Measurements from ENCODE around the gene CYB561.

Gene CYB561

GRCh38 chr17:63477480-63478440 is 31.7 kb upstream of the CYB561 start:
- Histone ChIP-seq H3K4me2 (ENCODE audit: low read depth, low read length) (peak overlapping the region; percentile 48; the same call in 1 of the 2 replicates), H2AFZ (ENCODE audit: low read length) (no peak overlapping the region), H3K79me2 (ENCODE audit: low read length) (no peaks in the 10 kb centered on the region), H3K9ac (ENCODE audit: low read length) (no peak overlapping the region), H3K9me2 (replicated peaks; ENCODE audit: insufficient read depth, low read length) (no peaks in the 10 kb centered on the region), H3K27me3 (replicated peaks; ENCODE audit: insufficient read depth, low read length) (peaks cover 82% of the 10 kb centered on the region), H3K27ac (ENCODE audit: low read length) (no peak overlapping the region), H3F3A (ENCODE audit: insufficient read depth, low read length) (no peaks in the 10 kb centered on the region), H3K4me3 (ENCODE audit: low read length) (peak overlapping the region; percentile 31; the same call in 1 of the 2 replicates), H3K36me3 (replicated peaks; ENCODE audit: insufficient read depth, low read length) (no peaks in the 10 kb centered on the region), H4K20me1 (ENCODE audit: insufficient read depth, low read length) (no peaks in the 10 kb centered on the region), H3K9me3 (replicated peaks; ENCODE audit: insufficient read depth, low read length) (no peaks in the 10 kb centered on the region), H3K4me1 (ENCODE audit: low read length) (0 out of 2 replicates have a peak, but pooled peaks cover 4% of the 10 kb centered on the region)
- no peak for TF ChIP-seq CTCF (IDR thresholded peaks at IDR 0.05; ENCODE audit: low read length)
- TF ChIP-seq EZH2phosphoT487 (IDR thresholded peaks at IDR 0.05; ENCODE audit: low read length) = no peak
- no peak for TF ChIP-seq EZH2 (optimal IDR thresholded peaks at IDR 0.05; ENCODE audit: low read depth, low read length)
- no peak for DNase-seq

- TF ChIP-seq CTCF (IDR thresholded peaks at IDR 0.05; ENCODE audit: low read length) = no peak
- TF ChIP-seq EZH2 (optimal IDR thresholded peaks at IDR 0.05; ENCODE audit: low read depth, low read length) = no peak
- no peak for TF ChIP-seq EZH2phosphoT487 (IDR thresholded peaks at IDR 0.05; ENCODE audit: low read length)
- Histone ChIP-seq H3K4me1 (ENCODE audit: low read length) (0 out of 2 replicates have a peak, but pooled peaks cover 4% of the 10 kb centered on the region), H3K27ac (ENCODE audit: low read length) (no peak within 1 kb of the TSS), H3K4me3 (ENCODE audit: low read length) (peak within 1 kb of the TSS; percentile 31; the same call in 1 of the 2 replicates), H3K36me3 (replicated peaks; ENCODE audit: insufficient read depth, low read length) (no peaks in the 10 kb centered on the region), H3K79me2 (ENCODE audit: low read length) (no peaks in the 10 kb centered on the region), H3K9ac (ENCODE audit: low read length) (no peak within 1 kb of the TSS), H4K20me1 (ENCODE audit: insufficient read depth, low read length) (no peaks in the 10 kb centered on the region), H3K27me3 (replicated peaks; ENCODE audit: insufficient read depth, low read length) (peaks cover 77% of the 10 kb centered on the region), H3F3A (ENCODE audit: insufficient read depth, low read length) (no peaks in the 10 kb centered on the region), H3K4me2 (ENCODE audit: low read depth, low read length) (peak within 1 kb of the TSS; percentile 48; the same call in 1 of the 2 replicates), H3K9me3 (replicated peaks; ENCODE audit: insufficient read depth, low read length) (no peaks in the 10 kb centered on the region), H3K9me2 (replicated peaks; ENCODE audit: insufficient read depth, low read length) (no peaks in the 10 kb centered on the region), H2AFZ (ENCODE audit: low read length) (no peak within 1 kb of the TSS)
- DNase-seq = peak; percentile 61
Measured at GRCh38 chr17:63476854-63477479, 30.9 kb upstream of the CYB561 start, which contains the start of gene ACE. ACE (plus strand) TSS chr17:63477061; CDS start chr17:63477095, 34 bp downstream.

GRCh38 chr17:63476459-63476853 is 30.4 kb upstream of the CYB561 start:
- H3K4me1 ChIP-seq (ENCODE audit: low read length) = 0 out of 2 replicates have a peak, but pooled peaks cover 4% of the 10 kb centered on the region
- H2AFZ ChIP-seq (ENCODE audit: low read length) = no peak overlapping the region
- H3K9me2 ChIP-seq (replicated peaks; ENCODE audit: insufficient read depth, low read length) = no peaks in the 10 kb centered on the region
- DNase-seq = no peak
- no peak overlapping the region for H3K9ac ChIP-seq (ENCODE audit: low read length)
- H3K4me3 ChIP-seq (ENCODE audit: low read length) = no peak overlapping the region
- no peaks in the 10 kb centered on the region for H3K36me3 ChIP-seq (replicated peaks; ENCODE audit: insufficient read depth, low read length)
- TF ChIP-seq CTCF (IDR thresholded peaks at IDR 0.05; ENCODE audit: low read length) = no peak
- TF ChIP-seq EZH2phosphoT487 (IDR thresholded peaks at IDR 0.05; ENCODE audit: low read length) = no peak
- no peak for TF ChIP-seq EZH2 (optimal IDR thresholded peaks at IDR 0.05; ENCODE audit: low read depth, low read length)
- peaks cover 78% of the 10 kb centered on the region for H3K27me3 ChIP-seq (replicated peaks; ENCODE audit: insufficient read depth, low read length)
- H3K27ac ChIP-seq (ENCODE audit: low read length) = no peak overlapping the region
- H3F3A ChIP-seq (ENCODE audit: insufficient read depth, low read length) = no peaks in the 10 kb centered on the region
- no peaks in the 10 kb centered on the region for H3K79me2 ChIP-seq (ENCODE audit: low read length)
- H3K9me3 ChIP-seq (replicated peaks; ENCODE audit: insufficient read depth, low read length) = no peaks in the 10 kb centered on the region
- H3K4me2 ChIP-seq (ENCODE audit: low read depth, low read length) = peak overlapping the region; percentile 43; the same call in 1 of the 2 replicates
- H4K20me1 ChIP-seq (ENCODE audit: insufficient read depth, low read length) = no peaks in the 10 kb centered on the region

All from MM.1S (cell line).